GM12891 (cell line): ENCODE data around the gene CITED1.

Source experiments
- DNase-seq: peaks from one replicate; pipeline ENCODE4 v3.0.0; 2011; ENCODE audit warnings: low spot score; ENCODE audit not compliant: insufficient read length
- FAIRE-seq: peaks from 2 replicates; lab custom pipeline; 2011; peaks lifted over from hg19 to GRCh38; lab: Jason Lieb, UNC
- PAX5 ChIP-seq: IDR thresholded peaks from 2 replicates; pipeline ENCODE4 v1.6.1; 2011; ENCODE audit warnings: low read length, moderate library complexity, mild to moderate bottlenecking; ENCODE audit not compliant: insufficient read depth, severe bottlenecking
- POLR2A ChIP-seq: IDR thresholded peaks from 2 replicates; pipeline ENCODE4 v1.6.1; 2011; ENCODE audit warnings: low read depth, low read length, control low read depth
- POLR2AphosphoS5 ChIP-seq: IDR thresholded peaks from 2 replicates; pipeline ENCODE4 v1.6.1; 2011; ENCODE audit warnings: low read depth, low read length, control low read depth
- POU2F2 ChIP-seq: IDR thresholded peaks from 2 replicates; pipeline ENCODE4 v1.6.1; 2011; ENCODE audit warnings: low read depth, mild to moderate bottlenecking, control low read depth, low read length, moderate library complexity
- SPI1 ChIP-seq: IDR thresholded peaks from 2 replicates; pipeline ENCODE4 v1.6.1; 2011; ENCODE audit warnings: low read depth, low read length, control low read depth
- TAF1 ChIP-seq: IDR thresholded peaks from 2 replicates; pipeline ENCODE4 v1.6.1; 2011; ENCODE audit warnings: low read depth, low read length, control low read depth

Gene CITED1

GRCh38 chrX:72308566-72309296 is 3.0 kb upstream of the CITED1 start:
- DNase-seq (no peak), FAIRE-seq (peak; percentile 63)

DNA sequence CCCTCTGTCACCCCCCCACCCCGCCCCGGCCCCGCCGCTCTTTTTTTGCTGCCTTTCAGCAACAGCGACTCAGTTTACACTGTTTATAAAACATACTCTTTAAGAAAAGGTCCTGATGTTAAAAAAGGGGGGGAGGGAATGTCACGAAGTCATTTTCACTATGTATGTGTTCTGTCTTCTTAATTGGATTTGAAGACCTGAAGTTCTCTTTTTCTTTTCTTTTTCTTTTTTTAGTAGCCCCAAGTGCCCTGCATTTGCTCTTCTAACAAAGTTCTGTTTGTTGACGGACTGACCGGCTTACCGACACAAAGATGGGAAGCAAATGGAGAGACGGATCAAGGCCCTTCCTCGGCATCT is 2.5 kb upstream of the CITED1 start:
- TF ChIP-seq POU2F2: no peak
- TF ChIP-seq TAF1: no peak
- no peak for TF ChIP-seq POLR2A
- TF ChIP-seq POLR2AphosphoS5: no peak
- TF ChIP-seq SPI1: no peak
- TF ChIP-seq PAX5: no peak
- FAIRE-seq (no peak), DNase-seq (no peak)

More at GRCh38 chrX:72308566-72309296, 3.0 kb upstream of the CITED1 start:
- TF ChIP-seq SPI1: no peak
- TF ChIP-seq POLR2AphosphoS5: no peak
- TF ChIP-seq TAF1: no peak
- no peak for TF ChIP-seq PAX5
- no peak for TF ChIP-seq POU2F2
- TF ChIP-seq POLR2A: no peak

GRCh38 chrX:72307646-72308051 is 1.9 kb upstream of the CITED1 start:
- DNase-seq: no peak
- TF ChIP-seq POLR2AphosphoS5 (no peak), POU2F2 (no peak), PAX5 (no peak), TAF1 (no peak), SPI1 (no peak), POLR2A (no peak)
- no peak for FAIRE-seq

DNA sequence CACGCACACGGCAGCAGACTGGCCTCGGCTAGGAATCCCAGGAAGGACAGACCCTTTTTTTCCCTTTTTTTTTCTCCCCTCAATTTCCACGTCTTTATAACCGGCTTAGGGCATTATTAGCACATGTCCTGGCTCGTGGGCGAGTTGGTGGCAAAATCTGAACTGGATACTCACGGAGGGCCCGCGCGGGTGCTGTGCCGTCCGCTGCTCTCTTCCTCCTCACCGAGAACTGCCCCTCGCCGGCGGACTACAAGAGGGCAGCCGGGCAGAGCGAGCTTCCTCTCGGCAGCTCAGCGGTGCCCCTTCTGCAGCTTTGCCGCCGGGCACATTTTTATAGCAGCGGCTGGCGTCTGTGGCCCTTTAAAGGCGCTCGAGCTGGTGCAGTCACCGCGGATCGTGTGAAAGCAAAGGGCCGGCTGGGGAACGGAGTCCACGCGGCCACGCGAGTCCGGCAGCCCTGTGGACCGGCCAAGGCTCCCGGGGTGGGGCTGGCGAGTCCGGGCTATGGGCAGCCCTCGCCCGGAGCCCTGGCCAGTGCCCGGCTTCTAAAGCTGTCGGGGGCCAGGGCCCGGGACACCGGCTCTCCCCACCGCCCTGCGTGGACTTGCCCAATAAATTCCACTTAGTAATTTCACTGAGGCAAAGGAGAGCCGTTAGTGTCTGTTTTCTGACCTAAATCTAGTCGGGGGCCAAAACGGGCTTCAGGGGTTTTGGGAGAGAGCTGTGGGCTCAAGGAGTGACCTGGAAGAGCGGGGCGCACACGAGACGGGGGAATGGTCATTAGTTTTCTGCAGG is 1.3 kb upstream of the CITED1 start:
- peak; percentile 68 for FAIRE-seq
- DNase-seq: no peak
- TF ChIP-seq PAX5: no peak
- TF ChIP-seq POLR2A: no peak
- no peak for TF ChIP-seq POLR2AphosphoS5
- TF ChIP-seq POU2F2: no peak
- no peak for TF ChIP-seq SPI1
- no peak for TF ChIP-seq TAF1

DNA sequence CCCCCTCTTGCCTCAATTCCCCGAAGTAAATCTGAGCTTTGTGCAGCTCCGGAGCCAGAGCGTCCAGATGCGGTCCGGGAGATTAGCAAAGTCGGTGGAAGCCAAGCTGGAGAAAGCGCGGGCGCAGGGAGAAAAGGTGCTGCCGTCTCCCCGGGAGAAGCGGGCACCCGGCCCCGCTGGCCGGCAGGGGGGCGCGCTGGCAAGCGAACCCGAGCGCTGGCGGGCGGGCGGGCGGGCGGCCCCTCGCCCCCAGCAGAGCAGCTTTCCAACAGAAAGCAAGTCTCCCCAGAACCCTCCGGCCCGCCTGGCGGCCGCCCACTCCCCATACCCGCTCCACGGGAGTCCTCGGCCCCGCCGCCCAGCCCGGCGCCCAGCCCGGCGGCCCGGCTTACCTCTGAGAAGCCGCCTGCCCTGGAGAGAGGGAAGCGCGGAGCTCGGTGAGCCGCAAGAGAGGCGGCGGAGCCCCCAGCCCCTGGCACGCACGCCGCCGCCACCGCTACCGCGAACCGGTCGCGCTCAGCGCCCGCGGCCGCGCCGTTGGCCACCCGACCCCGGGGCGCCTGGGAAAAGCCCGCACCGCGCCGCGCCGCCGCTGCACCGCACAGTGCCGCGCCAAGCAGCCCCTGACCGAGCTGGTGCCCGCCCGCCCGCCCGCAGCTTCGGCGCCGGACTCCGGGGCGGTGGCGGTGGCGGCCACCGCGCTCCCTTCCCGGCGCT is 529 bp upstream of the CITED1 start:
- TF ChIP-seq TAF1 (no peak), PAX5 (no peak), SPI1 (no peak), POLR2A (no peak), POU2F2 (no peak), POLR2AphosphoS5 (no peak)
- no peak for DNase-seq
- no peak for FAIRE-seq

DNA sequence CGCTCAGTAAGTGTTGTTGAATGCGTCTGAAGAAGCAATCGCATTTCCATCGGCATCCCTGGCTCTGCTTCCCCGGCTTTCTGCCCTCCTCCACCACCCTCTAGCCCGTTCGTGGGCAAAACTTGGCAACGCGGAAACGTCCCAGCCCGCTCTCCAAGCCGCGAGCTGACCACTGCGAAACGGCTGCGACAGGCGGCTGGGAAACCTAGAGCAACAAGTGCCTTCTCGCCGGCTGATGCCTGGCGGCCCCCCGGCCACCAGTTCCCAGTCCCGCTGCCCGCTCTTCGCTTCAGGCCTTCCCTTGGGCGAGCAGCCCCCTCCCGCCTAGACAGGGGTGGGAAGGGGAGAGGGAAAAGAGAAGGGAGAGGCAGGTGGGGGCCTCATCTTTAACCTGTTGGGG is 837 bp downstream of the CITED1 start:
- TF ChIP-seq POLR2A (no peak), SPI1 (no peak)
- DNase-seq (no peak), FAIRE-seq (no peak)

GRCh38 chrX:72301781-72302180 is 3.9 kb downstream of the CITED1 start:
- no peak for FAIRE-seq
- no peak for DNase-seq
- TF ChIP-seq TAF1 (no peak), SPI1 (no peak), POU2F2 (no peak), POLR2A (no peak), POLR2AphosphoS5 (no peak), PAX5 (no peak)

GRCh38 chrX:72299891-72300630 is 5.7 kb downstream of the CITED1 start:
- DNase-seq (no peak), FAIRE-seq (no peak)
- TF ChIP-seq POU2F2 (no peak), SPI1 (no peak), POLR2A (no peak), TAF1 (no peak), PAX5 (no peak), POLR2AphosphoS5 (no peak)
